ENCODE results near the gene CCDC74B. TPM values are rescaled to one million over a fixed set of nuclear protein-coding genes. Genes with fewer than 3 reads are reported as not detected.
"Not testable (repeated sequence)": the region's sequence is repeated elsewhere in the genome, so short reads cannot be mapped to it uniquely, and the experiment has no call there.

Gene CCDC74B
- total RNA-seq, 1 donor from 2014 or later, result 8.8 TPM

DNA sequence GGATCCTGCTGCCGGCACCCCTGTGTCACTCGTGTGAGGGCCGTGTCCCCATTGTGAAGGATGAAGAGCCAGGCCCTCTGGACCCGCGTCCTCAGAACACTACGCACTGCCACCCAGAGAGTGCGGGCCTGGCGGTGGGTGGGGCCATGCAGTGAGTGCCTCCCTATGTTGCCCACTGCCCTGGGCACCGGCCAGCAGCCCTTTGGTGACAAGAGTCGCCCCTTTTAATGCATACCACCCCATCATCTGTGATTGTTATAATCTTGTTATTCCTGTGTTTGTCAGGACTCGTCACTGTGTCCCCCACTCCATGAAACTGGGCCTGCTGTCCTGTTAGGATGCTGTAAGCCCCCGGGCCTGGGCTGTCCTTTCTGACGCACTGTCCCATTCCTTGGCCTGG, 6.6 kb downstream of the CCDC74B start:
- H3K27me3 Mint-ChIP-seq (ENCODE audit: insufficient read depth, low read depth); H3K4me3 Mint-ChIP-seq: not testable (repeated sequence)

DNA sequence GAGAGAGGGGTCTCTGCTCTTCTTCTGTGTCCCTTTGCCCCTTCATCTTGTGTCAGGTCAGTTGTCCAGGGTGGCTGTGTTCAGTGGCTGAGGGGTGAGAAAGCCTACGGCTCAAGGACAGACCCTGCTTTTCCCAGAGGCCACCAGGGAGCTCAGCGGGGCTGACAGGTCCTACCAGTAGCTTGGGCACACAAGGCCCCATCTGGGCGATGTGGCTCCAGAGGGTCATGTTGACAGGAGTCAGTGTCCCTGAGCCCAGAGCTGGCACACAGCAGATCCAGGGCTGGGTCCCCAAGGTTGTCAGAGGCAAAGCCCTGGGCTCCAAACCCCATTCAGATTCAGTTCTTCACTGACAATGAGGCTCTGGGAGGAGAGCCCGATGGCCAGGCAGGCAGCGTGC, 7.8 kb downstream of the CCDC74B start:
- H3K4me1 ChIP-seq; H3K27ac ChIP-seq; H3K27me3 ChIP-seq; H3F3A ChIP-seq (ENCODE audit: low read depth); H3K4me1 Mint-ChIP-seq; H3K36me3 Mint-ChIP-seq; DNase-seq (ENCODE audit: low spot score); H3K27ac Mint-ChIP-seq; H3K9me3 Mint-ChIP-seq; H3K9ac ChIP-seq; H2AFZ ChIP-seq (replicated peaks); H3K27me3 Mint-ChIP-seq (ENCODE audit: insufficient read depth, low read depth); H3K4me3 Mint-ChIP-seq; H3K36me3 ChIP-seq; H3K4me2 ChIP-seq; H3K4me3 ChIP-seq; H3K9me3 ChIP-seq (ENCODE audit: low read depth): not testable (repeated sequence)
- Histone ChIP-seq H4K20me1 (ENCODE audit: low read depth) (peaks cover 25% of the 10 kb centered on the region), H3K79me2 (ENCODE audit: low read depth) (peaks cover 44% of the 10 kb centered on the region)

More for the DNA sequence above, 6.6 kb downstream of the CCDC74B start:
- not testable (repeated sequence) for H3F3A ChIP-seq (ENCODE audit: low read depth); H3K9ac ChIP-seq; H3K4me1 Mint-ChIP-seq; DNase-seq (ENCODE audit: low spot score); H3K27ac Mint-ChIP-seq; H3K4me3 ChIP-seq; H3K4me1 ChIP-seq; H3K9me3 Mint-ChIP-seq; H3K4me2 ChIP-seq; H3K27ac ChIP-seq; H2AFZ ChIP-seq (replicated peaks); H3K27me3 ChIP-seq; H3K36me3 Mint-ChIP-seq; H3K9me3 ChIP-seq (ENCODE audit: low read depth); H3K36me3 ChIP-seq
- H4K20me1 ChIP-seq (ENCODE audit: low read depth), result peaks cover 29% of the 10 kb centered on the region
- peaks cover 32% of the 10 kb centered on the region for H3K79me2 ChIP-seq (ENCODE audit: low read depth)

DNA sequence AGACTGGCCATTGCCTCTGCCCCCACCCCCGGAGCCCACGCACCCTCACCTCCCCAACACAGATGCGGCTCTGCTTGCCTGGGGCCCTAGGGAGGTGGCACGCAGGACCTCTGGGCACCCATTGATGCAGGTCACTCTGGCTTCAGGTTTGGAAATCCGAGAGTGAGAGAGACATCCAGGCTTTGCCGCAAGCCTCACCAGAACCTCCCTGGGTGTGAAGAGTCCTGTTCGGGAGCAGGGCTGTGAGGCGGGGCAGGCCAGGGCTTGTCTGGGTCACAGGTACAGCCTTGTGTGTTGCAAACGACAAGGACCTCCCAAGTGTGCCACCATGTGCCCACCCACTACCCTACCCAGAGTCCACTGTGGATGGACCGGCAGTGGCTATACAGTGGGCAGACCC, 8.4 kb downstream of the CCDC74B start:
- H3K9me3 ChIP-seq (ENCODE audit: low read depth); H3K4me2 ChIP-seq; H3K9ac ChIP-seq; H3K36me3 Mint-ChIP-seq; H3K36me3 ChIP-seq; H3K9me3 Mint-ChIP-seq; H3K4me3 Mint-ChIP-seq; H3K4me1 Mint-ChIP-seq; H3K27me3 Mint-ChIP-seq (ENCODE audit: insufficient read depth, low read depth); DNase-seq (ENCODE audit: low spot score); H3F3A ChIP-seq (ENCODE audit: low read depth); H3K27ac ChIP-seq; H3K27me3 ChIP-seq; H2AFZ ChIP-seq (replicated peaks); H3K4me3 ChIP-seq; H3K27ac Mint-ChIP-seq: not testable (repeated sequence)
- Histone ChIP-seq H3K79me2 (ENCODE audit: low read depth) (peaks cover 49% of the 10 kb centered on the region), H3K4me1 (peaks cover 11% of the 10 kb centered on the region), H4K20me1 (ENCODE audit: low read depth) (peaks cover 28% of the 10 kb centered on the region)

DNA sequence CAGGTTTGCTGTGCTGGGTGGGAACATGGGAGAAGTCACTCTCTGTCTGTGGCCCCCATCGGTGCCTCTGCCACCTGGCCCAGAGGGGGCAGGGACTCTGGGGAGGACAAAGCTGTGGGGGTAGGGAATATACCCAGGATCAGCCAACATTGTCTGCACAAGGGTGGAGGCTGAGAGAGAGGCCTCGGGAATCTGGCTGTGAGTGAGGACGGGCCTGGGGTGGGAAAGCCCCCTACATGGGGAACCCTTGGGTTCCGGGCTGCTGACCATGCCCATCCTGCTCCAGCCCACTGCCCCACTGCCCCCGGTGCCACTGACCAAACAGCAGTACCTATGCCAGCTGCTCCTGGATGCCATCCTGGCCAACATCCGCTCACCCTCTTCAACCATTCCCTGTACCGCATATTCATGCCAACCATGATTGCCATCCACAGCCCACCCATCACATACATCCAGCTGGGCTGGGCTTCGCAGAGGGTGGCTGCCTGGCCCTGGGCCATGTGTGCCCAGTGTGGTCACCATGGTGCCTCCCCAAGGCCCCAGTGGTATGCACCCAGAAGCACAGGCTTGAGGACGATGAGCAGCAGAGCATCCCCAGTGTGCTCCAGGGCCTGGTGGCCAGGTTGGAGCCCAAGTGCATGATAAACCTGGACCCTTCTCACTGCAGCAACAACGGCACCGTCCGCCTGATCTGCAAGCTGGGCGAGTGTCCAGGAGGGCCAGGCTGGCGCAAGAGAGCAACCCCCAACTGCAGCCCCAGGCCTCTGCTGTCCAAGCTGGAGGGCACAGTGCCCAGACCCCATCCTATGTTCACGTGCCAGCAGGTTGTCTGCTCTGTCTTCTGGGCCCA, 9.0 kb downstream of the CCDC74B start:
- Histone ChIP-seq H3F3A (ENCODE audit: low read depth) (no peaks in the 10 kb centered on the region), H3K36me3 (no peaks in the 10 kb centered on the region), H3K9me3 (ENCODE audit: low read depth) (no peaks in the 10 kb centered on the region), H3K9ac (no peak overlapping the region), H3K27me3 (no peaks in the 10 kb centered on the region), H3K79me2 (ENCODE audit: low read depth) (peaks cover 53% of the 10 kb centered on the region), H3K27ac (no peak overlapping the region), H2AFZ (replicated peaks) (no peak overlapping the region), H3K4me1 (peaks cover 11% of the 10 kb centered on the region), H3K4me2 (no peak overlapping the region), H3K4me3 (no peak overlapping the region), H4K20me1 (ENCODE audit: low read depth) (peaks cover 28% of the 10 kb centered on the region)
- Mint-ChIP-seq H3K4me1 (no peaks in the 10 kb centered on the region), H3K27ac (no peak overlapping the region), H3K4me3 (no peak overlapping the region), H3K9me3 (no peaks in the 10 kb centered on the region), H3K36me3 (no peaks in the 10 kb centered on the region), H3K27me3 (ENCODE audit: insufficient read depth, low read depth) (no peaks in the 10 kb centered on the region)
- TF ChIP-seq EZH2phosphoT487 (IDR thresholded peaks at IDR 0.05) (no peak), EZH2 (IDR thresholded peaks at IDR 0.05) (no peak)
- TF ChIP-seq, protein P1, sequence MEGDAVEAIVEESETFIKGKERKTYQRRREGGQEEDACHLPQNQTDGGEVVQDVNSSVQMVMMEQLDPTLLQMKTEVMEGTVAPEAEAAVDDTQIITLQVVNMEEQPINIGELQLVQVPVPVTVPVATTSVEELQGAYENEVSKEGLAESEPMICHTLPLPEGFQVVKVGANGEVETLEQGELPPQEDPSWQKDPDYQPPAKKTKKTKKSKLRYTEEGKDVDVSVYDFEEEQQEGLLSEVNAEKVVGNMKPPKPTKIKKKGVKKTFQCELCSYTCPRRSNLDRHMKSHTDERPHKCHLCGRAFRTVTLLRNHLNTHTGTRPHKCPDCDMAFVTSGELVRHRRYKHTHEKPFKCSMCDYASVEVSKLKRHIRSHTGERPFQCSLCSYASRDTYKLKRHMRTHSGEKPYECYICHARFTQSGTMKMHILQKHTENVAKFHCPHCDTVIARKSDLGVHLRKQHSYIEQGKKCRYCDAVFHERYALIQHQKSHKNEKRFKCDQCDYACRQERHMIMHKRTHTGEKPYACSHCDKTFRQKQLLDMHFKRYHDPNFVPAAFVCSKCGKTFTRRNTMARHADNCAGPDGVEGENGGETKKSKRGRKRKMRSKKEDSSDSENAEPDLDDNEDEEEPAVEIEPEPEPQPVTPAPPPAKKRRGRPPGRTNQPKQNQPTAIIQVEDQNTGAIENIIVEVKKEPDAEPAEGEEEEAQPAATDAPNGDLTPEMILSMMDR (IDR thresholded peaks at IDR 0.05), result no peak
- DNase-seq (ENCODE audit: low spot score), result no peak

DNA sequence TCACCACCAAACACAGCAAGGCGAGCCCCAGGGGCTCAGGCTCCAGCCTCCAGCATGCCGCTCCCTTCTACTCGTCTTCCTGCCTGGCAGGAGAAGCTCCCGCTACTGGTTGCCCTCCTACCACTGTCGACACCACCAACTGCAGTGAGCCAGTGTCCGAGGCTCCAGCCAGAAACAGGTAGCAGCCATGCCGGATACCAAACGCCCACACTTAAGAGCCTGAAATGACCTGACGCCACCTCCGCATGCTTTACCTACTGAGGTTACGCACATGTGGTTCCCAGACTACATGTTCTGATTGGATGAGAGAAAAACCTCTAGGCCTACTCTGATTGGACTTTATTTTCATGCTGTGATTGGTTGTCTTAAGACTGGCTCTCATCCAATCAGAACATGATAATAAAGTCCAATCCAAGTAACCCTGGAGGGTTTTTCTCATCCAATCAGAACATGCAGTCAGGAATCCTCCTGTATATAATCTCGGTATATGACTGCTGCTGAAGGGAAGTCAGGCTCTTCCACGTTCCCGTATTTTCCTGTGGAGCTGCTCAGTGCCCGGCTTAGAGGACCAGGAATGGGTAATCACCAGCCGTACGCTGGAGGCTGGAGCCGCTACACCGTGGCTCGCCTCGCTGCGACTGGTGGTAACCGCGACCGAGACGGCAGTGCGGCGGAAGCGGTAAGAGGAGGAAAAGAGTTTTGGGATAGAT, 15.6 kb downstream of the CCDC74B start, which contains the start of gene POTEF:
TSS of gene POTEF (minus strand) at position 103 of the 710 bp plus-strand sequence. CDS start 8,707 bp downstream, outside the sequence.
- Histone ChIP-seq H3K4me1 (peaks cover 11% of the 10 kb centered on the region), H3K4me2 (peak within 1 kb of the TSS; percentile 66), H3K79me2 (ENCODE audit: low read depth) (peaks cover 39% of the 10 kb centered on the region), H3K4me3 (peak within 1 kb of the TSS; percentile 54)
- H3K4me3 Mint-ChIP-seq, result peak within 1 kb of the TSS; percentile 87
- H3K27ac Mint-ChIP-seq; H3K27me3 ChIP-seq; H4K20me1 ChIP-seq (ENCODE audit: low read depth); H3K27me3 Mint-ChIP-seq (ENCODE audit: insufficient read depth, low read depth); H3K9ac ChIP-seq; H3K9me3 ChIP-seq (ENCODE audit: low read depth); H3K9me3 Mint-ChIP-seq; H3K36me3 Mint-ChIP-seq; H3K27ac ChIP-seq; H2AFZ ChIP-seq (replicated peaks); H3F3A ChIP-seq (ENCODE audit: low read depth); H3K4me1 Mint-ChIP-seq; H3K36me3 ChIP-seq: not testable (repeated sequence)
- DNase-seq (ENCODE audit: low spot score), result peak; percentile 73

DNA sequence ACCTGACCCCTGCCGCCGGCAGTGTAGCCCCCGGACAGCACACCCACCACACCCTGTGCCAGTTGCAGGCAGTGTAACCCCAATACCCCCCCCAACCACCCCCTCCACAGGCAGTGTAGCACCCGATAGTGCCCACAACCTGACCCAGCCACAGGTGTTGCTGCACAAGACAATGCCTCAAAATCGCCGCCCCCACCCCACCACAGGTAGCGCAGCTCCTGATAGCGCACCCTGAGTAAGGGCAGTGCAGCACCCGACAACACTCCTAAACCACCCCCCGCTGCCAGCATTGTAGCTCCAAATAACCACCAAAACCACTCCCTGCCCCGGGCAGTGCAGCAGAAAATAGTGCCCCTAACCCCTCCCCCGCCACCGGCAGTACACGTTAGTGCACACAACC, 16.4 kb downstream of the CCDC74B start:
- not testable (repeated sequence) for H3K27me3 Mint-ChIP-seq (ENCODE audit: insufficient read depth, low read depth); H2AFZ ChIP-seq (replicated peaks); H3K9ac ChIP-seq; H3K36me3 ChIP-seq; H3F3A ChIP-seq (ENCODE audit: low read depth); H3K9me3 Mint-ChIP-seq; H3K36me3 Mint-ChIP-seq; H3K4me1 Mint-ChIP-seq; DNase-seq (ENCODE audit: low spot score); H3K27ac ChIP-seq; H3K27me3 ChIP-seq; H4K20me1 ChIP-seq (ENCODE audit: low read depth); H3K27ac Mint-ChIP-seq; H3K9me3 ChIP-seq (ENCODE audit: low read depth)
- peak overlapping the region; percentile 54 for H3K4me3 ChIP-seq
- peak overlapping the region; percentile 41 for H3K4me3 Mint-ChIP-seq
- H3K4me1 ChIP-seq, result peaks cover 11% of the 10 kb centered on the region
- peak overlapping the region; percentile 66 for H3K4me2 ChIP-seq
- peaks cover 31% of the 10 kb centered on the region for H3K79me2 ChIP-seq (ENCODE audit: low read depth)

DNA sequence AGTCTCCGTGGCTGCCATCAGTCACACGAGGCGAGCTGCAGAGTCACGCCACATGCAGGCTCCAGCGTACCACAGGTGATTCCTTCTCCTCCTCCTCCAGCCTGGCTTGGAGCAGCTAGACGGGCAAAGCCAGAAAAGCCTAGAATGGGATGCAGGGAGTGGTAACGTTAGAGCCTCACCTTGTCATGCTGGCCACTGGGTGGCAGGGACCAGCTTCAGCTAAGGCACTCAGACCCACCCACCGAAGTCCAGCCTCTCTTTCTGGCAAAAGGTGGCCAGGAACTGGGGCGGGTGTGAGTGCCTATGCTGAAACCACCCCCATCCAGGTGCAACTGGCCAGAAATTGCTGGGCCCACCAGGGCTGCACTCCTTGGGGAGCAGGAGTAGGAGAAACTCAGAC, 17.2 kb downstream of the CCDC74B start:
- H3K4me1 Mint-ChIP-seq; H4K20me1 ChIP-seq (ENCODE audit: low read depth); H3K9me3 Mint-ChIP-seq; H3F3A ChIP-seq (ENCODE audit: low read depth); DNase-seq (ENCODE audit: low spot score); H3K27ac Mint-ChIP-seq; H3K36me3 ChIP-seq; H3K9ac ChIP-seq; H3K4me1 ChIP-seq; H3K27ac ChIP-seq; H3K9me3 ChIP-seq (ENCODE audit: low read depth); H3K36me3 Mint-ChIP-seq; H2AFZ ChIP-seq (replicated peaks); H3K27me3 Mint-ChIP-seq (ENCODE audit: insufficient read depth, low read depth); H3K27me3 ChIP-seq; H3K4me3 Mint-ChIP-seq: not testable (repeated sequence)
- Histone ChIP-seq H3K79me2 (ENCODE audit: low read depth) (peaks cover 23% of the 10 kb centered on the region), H3K4me3 (peak overlapping the region; percentile 54), H3K4me2 (peak overlapping the region; percentile 66)

Measured in neural progenitor cell (in vitro differentiated cells).